HFFc6 (cell line): ENCODE results near the gene EIF4E1B. TPM values are rescaled to one million over a fixed set of nuclear protein-coding genes. Genes with fewer than 3 reads are reported as not detected.

Experiments
- DNase-seq: peaks from one replicate; pipeline ENCODE4 v3.0.0-alpha.2; 2018
- H3K27ac Mint-ChIP-seq: 2 replicates; pipeline ENCODE4 v1.8.0; 2020; ENCODE audit warnings: mild to moderate bottlenecking, mixed read lengths
- H3K27me3 Mint-ChIP-seq: 2 replicates; pipeline ENCODE4 v1.8.0; 2021; ENCODE audit warnings: mild to moderate bottlenecking, moderate library complexity, mixed read lengths; ENCODE audit not compliant: insufficient read depth
- H3K36me3 Mint-ChIP-seq: 2 replicates; pipeline ENCODE4 v1.8.0; 2021; ENCODE audit warnings: low read depth, mixed read lengths
- H3K4me1 Mint-ChIP-seq: 2 replicates; pipeline ENCODE4 v1.8.0; 2020; ENCODE audit warnings: low read depth, mixed read lengths
- H3K4me3 Mint-ChIP-seq: 2 replicates; pipeline ENCODE4 v1.8.0; 2020; ENCODE audit warnings: mild to moderate bottlenecking, moderate library complexity, mixed read lengths
- H3K9me3 Mint-ChIP-seq: 2 replicates; pipeline ENCODE4 v1.8.0; 2020; ENCODE audit warnings: mild to moderate bottlenecking, mixed read lengths
- total RNA-seq, 6 experiments: library from RNA; stranded (reverse); fragmentation: NEBNext Ultra II Directional; extraction: Animal tissue kit (Norgen Biotek cat#: 25700); gene quantifications; 2 replicates in 1 of 6; 3 replicates in 5 of 6; pipeline ENCODE4 v1.2.3, GENCODE V29; 2021
- TF ChIP-seq, protein P1 (sequence below): fragments of 200-600 bp; sonication (generic); IDR thresholded peaks from 2 replicates; pipeline ENCODE4 v1.5.0; 2021; ENCODE audit warnings: antibody characterized with exemption, mild to moderate bottlenecking

EIF4E1B gene
- total RNA-seq, 6 experiments from 2014 or later: not detected

DNA sequence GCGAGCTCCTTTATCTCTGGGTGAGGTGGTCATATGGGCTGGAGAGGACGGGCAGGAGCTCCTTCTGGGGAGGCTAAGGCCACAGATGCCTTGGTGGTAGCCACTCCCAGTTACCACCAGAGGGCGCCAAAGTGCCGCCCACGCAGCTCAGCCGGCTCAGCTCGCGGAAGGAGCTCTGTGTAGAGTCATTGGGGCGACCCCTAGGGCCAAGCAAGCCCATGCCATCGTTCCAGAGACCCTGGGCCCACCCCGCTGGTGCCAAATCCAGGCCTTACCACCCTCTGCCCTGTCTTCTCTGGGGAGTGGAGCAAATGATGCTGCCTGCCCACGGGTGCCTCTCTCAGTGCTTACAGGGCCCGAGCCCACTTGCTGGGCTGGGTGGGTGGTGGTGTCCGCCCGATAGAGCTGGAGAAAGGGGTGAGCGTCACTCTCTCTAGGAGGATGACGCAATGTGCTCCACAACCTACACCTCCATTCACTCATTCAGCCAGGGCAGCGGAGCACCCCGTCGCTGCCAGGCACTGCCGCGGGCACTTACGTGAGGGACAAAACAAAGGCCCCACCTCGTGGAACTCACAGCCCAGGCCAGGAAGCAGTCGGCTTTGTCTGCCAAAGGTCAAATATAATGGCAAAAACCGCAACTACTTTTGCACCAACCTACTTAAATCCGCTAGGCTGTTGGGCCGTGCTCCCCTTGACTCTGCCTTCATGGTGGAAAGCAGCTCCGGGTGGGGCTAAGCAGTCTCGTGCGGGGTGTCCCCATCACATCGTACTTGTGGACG is 30.6 kb downstream of the EIF4E1B start:
- Mint-ChIP-seq H3K27me3 (peaks cover 31% of the 10 kb centered on the region), H3K9me3 (no peaks in the 10 kb centered on the region), H3K27ac (no peak overlapping the region), H3K4me3 (no peak overlapping the region), H3K36me3 (no peaks in the 10 kb centered on the region; the same call in 1 of the 2 replicates), H3K4me1 (peaks cover 5% of the 10 kb centered on the region; the same call in 1 of the 2 replicates)
- peak; percentile 55 for DNase-seq
- TF ChIP-seq, protein P1, sequence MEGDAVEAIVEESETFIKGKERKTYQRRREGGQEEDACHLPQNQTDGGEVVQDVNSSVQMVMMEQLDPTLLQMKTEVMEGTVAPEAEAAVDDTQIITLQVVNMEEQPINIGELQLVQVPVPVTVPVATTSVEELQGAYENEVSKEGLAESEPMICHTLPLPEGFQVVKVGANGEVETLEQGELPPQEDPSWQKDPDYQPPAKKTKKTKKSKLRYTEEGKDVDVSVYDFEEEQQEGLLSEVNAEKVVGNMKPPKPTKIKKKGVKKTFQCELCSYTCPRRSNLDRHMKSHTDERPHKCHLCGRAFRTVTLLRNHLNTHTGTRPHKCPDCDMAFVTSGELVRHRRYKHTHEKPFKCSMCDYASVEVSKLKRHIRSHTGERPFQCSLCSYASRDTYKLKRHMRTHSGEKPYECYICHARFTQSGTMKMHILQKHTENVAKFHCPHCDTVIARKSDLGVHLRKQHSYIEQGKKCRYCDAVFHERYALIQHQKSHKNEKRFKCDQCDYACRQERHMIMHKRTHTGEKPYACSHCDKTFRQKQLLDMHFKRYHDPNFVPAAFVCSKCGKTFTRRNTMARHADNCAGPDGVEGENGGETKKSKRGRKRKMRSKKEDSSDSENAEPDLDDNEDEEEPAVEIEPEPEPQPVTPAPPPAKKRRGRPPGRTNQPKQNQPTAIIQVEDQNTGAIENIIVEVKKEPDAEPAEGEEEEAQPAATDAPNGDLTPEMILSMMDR: peak; percentile 99

DNA sequence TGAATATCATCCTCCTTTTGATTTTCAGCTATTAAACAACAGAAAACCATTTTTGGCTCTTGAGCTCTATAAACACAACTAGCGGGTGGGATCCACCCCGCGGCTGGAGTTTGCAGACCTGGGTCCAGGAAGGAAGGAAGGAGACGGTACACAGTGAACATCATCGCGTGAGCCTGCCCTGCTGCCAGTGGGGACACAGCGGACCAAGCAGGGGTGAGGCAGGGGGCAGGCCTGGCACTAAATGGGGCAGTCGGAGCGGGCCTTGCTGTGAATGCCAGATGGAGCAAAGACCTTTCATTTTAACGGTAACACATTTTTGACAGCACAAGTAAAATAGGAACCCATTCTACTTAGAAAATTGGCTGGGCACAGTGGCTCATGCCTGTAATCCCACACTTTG is 31.2 kb downstream of the EIF4E1B start:
- H3K27ac Mint-ChIP-seq: no peak overlapping the region
- TF ChIP-seq, protein P1: no peak

DNA sequence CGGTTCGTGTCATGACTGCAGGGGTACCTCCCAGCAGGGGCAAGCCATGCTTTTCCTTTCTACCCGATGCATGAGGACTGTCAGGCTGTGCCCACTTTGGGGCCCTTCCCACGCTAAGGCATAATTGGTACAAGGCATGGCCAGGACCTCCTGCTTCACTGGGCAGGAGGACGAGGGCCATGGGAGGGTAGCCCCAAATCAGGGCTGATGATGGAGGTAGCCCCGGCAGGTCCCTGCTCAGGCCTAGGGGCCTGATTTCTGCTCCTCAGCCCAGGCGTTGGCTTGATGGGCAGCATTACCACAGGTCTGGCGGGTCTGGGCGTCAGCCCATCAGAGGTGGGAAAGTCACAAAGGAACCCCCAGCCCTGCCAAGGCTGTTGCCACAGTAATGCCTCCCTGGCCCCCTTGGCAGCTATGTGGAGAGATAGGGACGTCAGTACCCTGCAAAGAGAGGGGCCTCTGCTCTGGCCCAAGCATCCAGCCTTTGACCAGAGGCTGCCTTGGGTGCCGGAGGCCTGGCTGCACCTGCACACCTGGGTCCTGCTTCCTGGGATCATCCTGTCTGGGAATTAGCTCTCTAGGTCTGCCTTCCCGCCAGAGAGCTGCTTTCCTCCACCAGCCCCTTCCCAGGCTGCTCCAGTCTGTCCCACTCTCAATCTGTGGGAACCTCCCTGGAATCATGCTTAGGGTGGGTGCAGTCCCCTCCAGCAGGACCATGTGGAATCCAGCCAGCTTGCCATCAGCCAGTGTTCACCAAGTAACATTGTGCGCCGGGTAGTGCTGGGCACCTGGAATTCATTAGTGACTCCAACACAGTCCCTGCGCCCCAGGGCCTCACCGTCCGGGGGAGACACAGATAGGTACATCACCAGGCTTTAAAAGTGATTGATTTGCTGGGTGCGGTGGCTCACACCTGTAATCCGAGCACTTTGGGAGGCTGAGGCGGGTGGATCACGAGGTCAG is 32.2 kb downstream of the EIF4E1B start:
- DNase-seq: no peak
- no peaks in the 10 kb centered on the region for H3K9me3 Mint-ChIP-seq
- peaks cover 5% of the 10 kb centered on the region; the same call in 1 of the 2 replicates for H3K4me1 Mint-ChIP-seq
- no peak overlapping the region for H3K27ac Mint-ChIP-seq
- H3K27me3 Mint-ChIP-seq: peaks cover 39% of the 10 kb centered on the region
- no peak overlapping the region for H3K4me3 Mint-ChIP-seq
- TF ChIP-seq, protein P1: no peak
- no peaks in the 10 kb centered on the region; the same call in 1 of the 2 replicates for H3K36me3 Mint-ChIP-seq

More for the DNA sequence above, 31.2 kb downstream of the EIF4E1B start:
- Mint-ChIP-seq H3K4me1 (peaks cover 5% of the 10 kb centered on the region; the same call in 1 of the 2 replicates), H3K36me3 (no peaks in the 10 kb centered on the region; the same call in 1 of the 2 replicates), H3K4me3 (no peak overlapping the region), H3K9me3 (no peaks in the 10 kb centered on the region), H3K27me3 (peaks cover 35% of the 10 kb centered on the region)
- DNase-seq: no peak

DNA sequence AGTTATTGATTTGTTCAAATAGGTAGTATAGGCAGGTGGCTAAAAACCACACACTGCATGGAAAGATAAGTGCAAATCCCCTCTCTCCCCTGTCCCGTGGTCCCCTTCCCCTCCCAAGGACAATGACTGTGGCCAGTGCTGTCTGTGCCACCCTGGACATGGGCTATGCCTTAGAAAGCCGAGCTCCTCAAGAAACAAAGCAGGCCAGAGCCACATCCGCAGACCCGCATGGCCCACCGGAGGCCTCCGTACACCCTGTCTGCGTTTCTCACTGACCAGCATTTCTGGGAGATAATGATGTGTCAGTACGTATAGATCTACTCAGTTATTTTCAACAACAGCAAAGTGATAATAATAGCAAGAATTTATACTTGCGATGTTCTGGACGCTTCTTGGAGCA is 33.1 kb downstream of the EIF4E1B start:
- TF ChIP-seq, protein P1: no peak
- Mint-ChIP-seq H3K4me1 (peaks cover 5% of the 10 kb centered on the region; the same call in 1 of the 2 replicates), H3K36me3 (no peaks in the 10 kb centered on the region), H3K27ac (no peak overlapping the region), H3K9me3 (no peaks in the 10 kb centered on the region), H3K27me3 (peaks cover 48% of the 10 kb centered on the region), H3K4me3 (no peak overlapping the region)
- no peak for DNase-seq

DNA sequence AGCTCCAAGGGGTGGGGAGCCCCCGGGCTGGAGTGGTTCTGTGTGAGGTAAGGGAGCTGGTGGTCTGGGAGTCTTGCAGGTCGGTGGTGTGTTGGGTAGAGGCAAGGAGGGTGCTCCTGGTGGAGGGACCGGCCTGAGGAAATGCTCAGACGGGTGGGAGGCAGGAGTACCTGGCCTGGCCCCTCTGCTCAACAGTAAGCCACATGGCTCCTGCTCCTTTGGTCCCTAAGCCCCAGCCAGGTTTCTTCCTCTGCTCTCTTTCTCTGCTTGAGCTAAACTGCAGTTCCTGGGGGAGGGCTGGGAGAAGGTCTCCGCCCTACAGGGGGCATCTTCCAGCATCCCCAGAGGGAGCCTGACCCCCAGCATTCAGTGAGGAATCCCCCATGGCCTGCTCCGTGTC is 34.0 kb downstream of the EIF4E1B start:
- no peak for DNase-seq
- Mint-ChIP-seq H3K4me3 (no peak overlapping the region), H3K4me1 (no peaks in the 10 kb centered on the region), H3K9me3 (no peaks in the 10 kb centered on the region), H3K27ac (no peak overlapping the region), H3K27me3 (peaks cover 56% of the 10 kb centered on the region), H3K36me3 (no peaks in the 10 kb centered on the region)
- TF ChIP-seq, protein P1: no peak
